Smooth muscle cell (in vitro differentiated cells): ENCODE data around the gene MAP3K13. TPM values are rescaled to one million over a fixed set of nuclear protein-coding genes. Genes with fewer than 3 reads are reported as not detected.

Source experiments
- DNase-seq: peaks from one replicate; lab custom pipeline; 2025; ENCODE audit not compliant: unreplicated experiment; lab: John Stamatoyannopoulos, UW
- H2AFZ ChIP-seq: fragments of 200-600 bp; sonication (generic); 2 replicates; pipeline ENCODE4 v1.6.0; 2016; ENCODE audit warnings: antibody characterized with exemption, low read depth, mild to moderate bottlenecking
- H3F3A ChIP-seq: fragments of 200-600 bp; sonication (generic); 2 replicates; pipeline ENCODE4 v1.6.0; 2017; ENCODE audit warnings: antibody characterized with exemption, low read depth
- H3K27ac ChIP-seq: fragments of 200-600 bp; sonication (generic); 2 replicates; pipeline ENCODE4 v1.5.1; 2016; ENCODE audit warnings: low read depth, mild to moderate bottlenecking
- H3K27me3 ChIP-seq: fragments of 200-600 bp; sonication (generic); 2 replicates; pipeline ENCODE4 v1.6.1; 2016; ENCODE audit warnings: low read depth, mild to moderate bottlenecking
- H3K36me3 ChIP-seq: fragments of 200-600 bp; sonication (generic); 2 replicates; pipeline ENCODE4 v1.5.1; 2016; ENCODE audit warnings: low read depth
- H3K4me1 ChIP-seq: fragments of 200-600 bp; sonication (generic); 2 replicates; pipeline ENCODE4 v1.5.1; 2016; ENCODE audit warnings: low read depth
- H3K4me2 ChIP-seq: fragments of 200-600 bp; sonication (generic); 2 replicates; pipeline ENCODE4 v1.6.0; 2016; ENCODE audit warnings: mild to moderate bottlenecking
- H3K4me3 ChIP-seq: fragments of 200-600 bp; sonication (generic); 2 replicates; pipeline ENCODE4 v1.5.1; 2016; ENCODE audit warnings: mild to moderate bottlenecking
- H3K79me2 ChIP-seq: fragments of 200-600 bp; sonication (generic); 2 replicates; pipeline ENCODE4 v1.6.0; 2016; ENCODE audit warnings: low read depth, mild to moderate bottlenecking
- H3K9ac ChIP-seq: fragments of 200-600 bp; sonication (generic); 2 replicates; pipeline ENCODE4 v1.6.0; 2016; ENCODE audit warnings: low read depth
- H3K9me3 ChIP-seq: fragments of 200-600 bp; sonication (generic); replicated peaks from 2 replicates; pipeline ENCODE4 v1.5.1; 2016; ENCODE audit warnings: low read depth
- H4K20me1 ChIP-seq: fragments of 200-600 bp; sonication (generic); 2 replicates; pipeline ENCODE4 v1.6.0; 2016; ENCODE audit warnings: low read depth
- CTCF ChIP-seq: fragments of 200-600 bp; sonication (generic); IDR thresholded peaks from 2 replicates; pipeline ENCODE4 v1.5.1; 2017; ENCODE audit warnings: borderline replicate concordance, mild to moderate bottlenecking, antibody characterized with exemption; ENCODE audit not compliant: insufficient read depth, poor library complexity, severe bottlenecking
- WGBS: methylation state at CpG from one replicate; pipeline ENCODE4 v1.1.7; 2016; ENCODE audit warnings: low lambda C conversion rate; 5-methylcytosine and 5-hydroxymethylcytosine counted together
- polyA plus RNA-seq: library from polyadenylated mRNA; unstranded; fragments of >200 nt; fragmentation: Nextera tagmentation; extraction: Ambion mirVana; gene quantifications from 2 replicates; pipeline ENCODE4 v1.2.1, GENCODE V29; 2016
- total RNA-seq: library from RNA; depleted of rRNA; stranded (reverse); fragments of >200 nt; gene quantifications from 2 replicates; pipeline ENCODE4 v1.2.3, GENCODE V29; 2014

Gene MAP3K13
- total and polyA plus RNA-seq, 2 experiments from 2014 or later: 28.5 to 49.9 TPM

- Histone ChIP-seq H3K4me2 (no peak overlapping the region), H3F3A (no peaks in the 10 kb centered on the region), H3K27ac (no peak overlapping the region), H3K4me3 (no peak overlapping the region), H3K79me2 (no peaks in the 10 kb centered on the region), H3K9me3 (no peaks in the 10 kb centered on the region), H2AFZ (no peak overlapping the region), H3K4me1 (no peaks in the 10 kb centered on the region), H3K27me3 (no peaks in the 10 kb centered on the region), H4K20me1 (no peaks in the 10 kb centered on the region), H3K36me3 (no peaks in the 10 kb centered on the region), H3K9ac (no peak overlapping the region)
- DNase-seq: no peak
- WGBS: 91% methylated on average over 6 of the region's 6 CpGs
- TF ChIP-seq CTCF: no peak
Measured at GRCh38 chr3:185421577-185422232, 58.8 kb downstream of the MAP3K13 start.

- H3K9me3 ChIP-seq: no peaks in the 10 kb centered on the region
- no peaks in the 10 kb centered on the region for H3K27me3 ChIP-seq
- H3K27ac ChIP-seq: no peak overlapping the region
- no peaks in the 10 kb centered on the region for H4K20me1 ChIP-seq
- no peaks in the 10 kb centered on the region for H3K36me3 ChIP-seq
- no peak overlapping the region for H2AFZ ChIP-seq
- no peak for TF ChIP-seq CTCF
- no peak overlapping the region for H3K9ac ChIP-seq
- WGBS: 90% methylated on average over 4 of the region's 4 CpGs
- no peaks in the 10 kb centered on the region for H3F3A ChIP-seq
- no peak overlapping the region for H3K4me2 ChIP-seq
- no peak for DNase-seq
- H3K4me3 ChIP-seq: no peak overlapping the region
- no peaks in the 10 kb centered on the region for H3K4me1 ChIP-seq
- no peaks in the 10 kb centered on the region for H3K79me2 ChIP-seq
Measured at GRCh38 chr3:185422677-185423076, 59.7 kb downstream of the MAP3K13 start.

- 66% methylated on average over 3 of the region's 3 CpGs for WGBS
- Histone ChIP-seq H3K9me3 (no peaks in the 10 kb centered on the region), H3K4me1 (no peaks in the 10 kb centered on the region), H3K27me3 (no peaks in the 10 kb centered on the region), H2AFZ (no peak overlapping the region), H3K36me3 (no peaks in the 10 kb centered on the region), H3K27ac (no peak overlapping the region), H3K4me3 (no peak overlapping the region), H3K9ac (no peak overlapping the region), H4K20me1 (no peaks in the 10 kb centered on the region), H3F3A (no peaks in the 10 kb centered on the region), H3K4me2 (no peak overlapping the region), H3K79me2 (no peaks in the 10 kb centered on the region)
- TF ChIP-seq CTCF: no peak
- DNase-seq: no peak
Measured at GRCh38 chr3:185423178-185423577, 60.2 kb downstream of the MAP3K13 start.

- Histone ChIP-seq H3K9me3 (no peaks in the 10 kb centered on the region), H3K27ac (no peak overlapping the region), H3K4me1 (no peaks in the 10 kb centered on the region), H3K36me3 (no peaks in the 10 kb centered on the region), H3K79me2 (no peaks in the 10 kb centered on the region), H4K20me1 (no peaks in the 10 kb centered on the region), H3F3A (no peaks in the 10 kb centered on the region), H3K27me3 (no peaks in the 10 kb centered on the region), H2AFZ (no peak overlapping the region), H3K4me3 (no peak overlapping the region), H3K4me2 (no peak overlapping the region), H3K9ac (no peak overlapping the region)
- WGBS: 88% methylated on average over 1 of the region's 1 CpG
- DNase-seq: no peak
- TF ChIP-seq CTCF: no peak
Measured at GRCh38 chr3:185424435-185424834, 61.5 kb downstream of the MAP3K13 start.
